Measurements from ENCODE around the gene SETBP1. TPM values are rescaled to one million over a fixed set of nuclear protein-coding genes. Genes with fewer than 3 reads are reported as not detected.

Gene SETBP1
- total and polyA plus RNA-seq, 2 of the 13 experiments (the other 11 are each of a cell fraction or from before 2014, with no cell fraction given), result 0.18 to 0.65 TPM

- DNase-seq (ENCODE audit: low spot score), result no peak
- intact Hi-C loops (cut with micrococcal nuclease; ENCODE audit: unreplicated experiment), result no loop called here
Measured at GRCh38 chr18:44713435-44713834, 32.7 kb downstream of the SETBP1 start.

GRCh38 chr18:44714376-44714775 lies 33.7 kb downstream of the SETBP1 start:
- Histone ChIP-seq H3K9me3 (ENCODE audit: low read length) (no peaks in the 10 kb centered on the region), H3K4me1 (ENCODE audit: insufficient read depth, low read length) (no peaks in the 10 kb centered on the region), H3K36me3 (replicated peaks in 1 of 2; ENCODE audit: control insufficient read depth in 1 of 2, insufficient read depth in 2 of 2, low read length in 2 of 2) (no peaks in the 10 kb centered on the region; a peak in 1 of 5 replicates), H3K4me3 (replicated peaks in 1 of 3; ENCODE audit: insufficient read depth in 1 of 3, low read depth in 2 of 3, low read length in 3 of 3) (no peak overlapping the region), H3K9ac (ENCODE audit: insufficient read depth, low read depth, low read length) (no peak overlapping the region), H4K20me1 (ENCODE audit: insufficient read depth, low read length) (no peaks in the 10 kb centered on the region), H3K27me3 (ENCODE audit: control insufficient read depth in 1 of 2, insufficient read depth in 2 of 2, low read length in 2 of 2) (no peaks in the 10 kb centered on the region), H3K79me2 (ENCODE audit: insufficient read depth, low read length) (no peaks in the 10 kb centered on the region), H3K27ac (ENCODE audit: extremely low read length, insufficient read depth, low read length) (no peak overlapping the region), H3K4me2 (ENCODE audit: low read depth, low read length) (no peak overlapping the region), H2AFZ (ENCODE audit: low read length) (no peak overlapping the region)
- ATAC-seq (no peak), FAIRE-seq (no peak), DNase-seq (ENCODE audit: low spot score) (no peak)
- no TSS peak for BruUV-seq (replicated peaks)
- in situ Hi-C loops (cut with HindIII; ENCODE audit: extremely low pct_ligation_motif_present, low pct_unique_long_range_greater_than_20kb) (no loop called here), intact Hi-C loops (cut with micrococcal nuclease; ENCODE audit: unreplicated experiment) (no loop called here)
- ChIA-PET CTCF (ENCODE audit: low intra/inter-chr PET ratio, low total read pairs) (no interaction called here), POLR2A (no interaction called here)
- 70% methylated on average over 9 of the region's 9 CpGs for WGBS (ENCODE audit: low lambda C conversion rate)
- TF ChIP-seq POLR2G (IDR thresholded peaks at IDR 0.05; ENCODE audit: low read depth, low read length) (no peak), ZNF607 (CRISPR knock-in tag; IDR thresholded peaks at IDR 0.05; ENCODE audit: borderline replicate concordance) (no peak), ZNF263 (CRISPR knock-in tag; IDR thresholded peaks at IDR 0.05) (no peak), ZBTB26 (CRISPR knock-in tag; IDR thresholded peaks at IDR 0.05; ENCODE audit: borderline replicate concordance) (no peak), ZNF691 (CRISPR knock-in tag; IDR thresholded peaks at IDR 0.05; ENCODE audit: borderline replicate concordance, low read depth) (no peak), CBFB (CRISPR knock-in tag; IDR thresholded peaks at IDR 0.05) (no peak), SMAD3 (CRISPR knock-in tag; IDR thresholded peaks at IDR 0.05) (no peak), U2AF1 (optimal IDR thresholded peaks at IDR 0.05; ENCODE audit: low read depth, low read length) (no peak), CENPT (CRISPR knock-in tag; IDR thresholded peaks at IDR 0.05; ENCODE audit: low read depth) (no peak), NFYB (CRISPR knock-in tag; IDR thresholded peaks at IDR 0.05) (no peak)

More at GRCh38 chr18:44713435-44713834, 32.7 kb downstream of the SETBP1 start:
- H3K27me3 ChIP-seq (ENCODE audit: control insufficient read depth in 1 of 2, insufficient read depth in 2 of 2, low read length in 2 of 2), result no peaks in the 10 kb centered on the region
- WGBS (ENCODE audit: low lambda C conversion rate), result 57% methylated on average over 3 of the region's 3 CpGs
- H4K20me1 ChIP-seq (ENCODE audit: insufficient read depth, low read length), result no peaks in the 10 kb centered on the region
- H2AFZ ChIP-seq (ENCODE audit: low read length), result no peak overlapping the region
- H3K9me3 ChIP-seq (ENCODE audit: low read length), result no peaks in the 10 kb centered on the region
- no peak overlapping the region for H3K9ac ChIP-seq (ENCODE audit: insufficient read depth, low read depth, low read length)
- FAIRE-seq (no peak), ATAC-seq (no peak)
- H3K79me2 ChIP-seq (ENCODE audit: insufficient read depth, low read length), result no peaks in the 10 kb centered on the region
- no TSS peak for BruUV-seq (replicated peaks)
- in situ Hi-C loops (cut with HindIII; ENCODE audit: extremely low pct_ligation_motif_present, low pct_unique_long_range_greater_than_20kb), result no loop called here
- H3K4me1 ChIP-seq (ENCODE audit: insufficient read depth, low read length), result no peaks in the 10 kb centered on the region
- H3K27ac ChIP-seq (ENCODE audit: extremely low read length, insufficient read depth, low read length), result no peak overlapping the region
- no peak overlapping the region for H3K4me3 ChIP-seq (replicated peaks in 1 of 3; ENCODE audit: insufficient read depth in 1 of 3, low read depth in 2 of 3, low read length in 3 of 3)
- H3K36me3 ChIP-seq (replicated peaks in 1 of 2; ENCODE audit: control insufficient read depth in 1 of 2, insufficient read depth in 2 of 2, low read length in 2 of 2), result no peaks in the 10 kb centered on the region; a peak in 1 of 5 replicates
- CTCF ChIA-PET (ENCODE audit: low intra/inter-chr PET ratio, low total read pairs), result no interaction called here
- no peak overlapping the region for H3K4me2 ChIP-seq (ENCODE audit: low read depth, low read length)
- POLR2A ChIA-PET, result no interaction called here
- TF ChIP-seq HIC2 (CRISPR knock-in tag; IDR thresholded peaks at IDR 0.05; ENCODE audit: low read depth) (no peak), ZBTB20 (CRISPR knock-in tag; IDR thresholded peaks at IDR 0.05; ENCODE audit: borderline replicate concordance, low read depth) (no peak)
